Smooth muscle cell (in vitro differentiated cells): ENCODE data around the gene SYCE3. TPM values are rescaled to one million over a fixed set of nuclear protein-coding genes. Genes with fewer than 3 reads are reported as not detected.

ENCODE experiments used
- DNase-seq: peaks from one replicate; lab custom pipeline; 2025; ENCODE audit not compliant: unreplicated experiment; lab: John Stamatoyannopoulos, UW
- H2AFZ ChIP-seq: fragments of 200-600 bp; sonication (generic); 2 replicates; pipeline ENCODE4 v1.6.0; 2016; ENCODE audit warnings: antibody characterized with exemption, low read depth, mild to moderate bottlenecking
- H3F3A ChIP-seq: fragments of 200-600 bp; sonication (generic); 2 replicates; pipeline ENCODE4 v1.6.0; 2017; ENCODE audit warnings: antibody characterized with exemption, low read depth
- H3K27ac ChIP-seq: fragments of 200-600 bp; sonication (generic); 2 replicates; pipeline ENCODE4 v1.5.1; 2016; ENCODE audit warnings: low read depth, mild to moderate bottlenecking
- H3K27me3 ChIP-seq: fragments of 200-600 bp; sonication (generic); 2 replicates; pipeline ENCODE4 v1.6.1; 2016; ENCODE audit warnings: low read depth, mild to moderate bottlenecking
- H3K36me3 ChIP-seq: fragments of 200-600 bp; sonication (generic); 2 replicates; pipeline ENCODE4 v1.5.1; 2016; ENCODE audit warnings: low read depth
- H3K4me1 ChIP-seq: fragments of 200-600 bp; sonication (generic); 2 replicates; pipeline ENCODE4 v1.5.1; 2016; ENCODE audit warnings: low read depth
- H3K4me2 ChIP-seq: fragments of 200-600 bp; sonication (generic); 2 replicates; pipeline ENCODE4 v1.6.0; 2016; ENCODE audit warnings: mild to moderate bottlenecking
- H3K4me3 ChIP-seq: fragments of 200-600 bp; sonication (generic); 2 replicates; pipeline ENCODE4 v1.5.1; 2016; ENCODE audit warnings: mild to moderate bottlenecking
- H3K79me2 ChIP-seq: fragments of 200-600 bp; sonication (generic); 2 replicates; pipeline ENCODE4 v1.6.0; 2016; ENCODE audit warnings: low read depth, mild to moderate bottlenecking
- H3K9ac ChIP-seq: fragments of 200-600 bp; sonication (generic); 2 replicates; pipeline ENCODE4 v1.6.0; 2016; ENCODE audit warnings: low read depth
- H3K9me3 ChIP-seq: fragments of 200-600 bp; sonication (generic); replicated peaks from 2 replicates; pipeline ENCODE4 v1.5.1; 2016; ENCODE audit warnings: low read depth
- H4K20me1 ChIP-seq: fragments of 200-600 bp; sonication (generic); 2 replicates; pipeline ENCODE4 v1.6.0; 2016; ENCODE audit warnings: low read depth
- CTCF ChIP-seq: fragments of 200-600 bp; sonication (generic); IDR thresholded peaks from 2 replicates; pipeline ENCODE4 v1.5.1; 2017; ENCODE audit warnings: borderline replicate concordance, mild to moderate bottlenecking, antibody characterized with exemption; ENCODE audit not compliant: insufficient read depth, poor library complexity, severe bottlenecking
- WGBS: methylation state at CpG from one replicate; pipeline ENCODE4 v1.1.7; 2016; ENCODE audit warnings: low lambda C conversion rate; 5-methylcytosine and 5-hydroxymethylcytosine counted together
- polyA plus RNA-seq: library from polyadenylated mRNA; unstranded; fragments of >200 nt; fragmentation: Nextera tagmentation; extraction: Ambion mirVana; gene quantifications from 2 replicates; pipeline ENCODE4 v1.2.1, GENCODE V29; 2016
- total RNA-seq: library from RNA; depleted of rRNA; stranded (reverse); fragments of >200 nt; gene quantifications from 2 replicates; pipeline ENCODE4 v1.2.3, GENCODE V29; 2014

Gene SYCE3
- total and polyA plus RNA-seq, 2 experiments from 2014 or later = not detected

GRCh38 chr22:50523458-50523805, 39.3 kb downstream of the SYCE3 start:
- WGBS = 96% methylated on average over 16 of the region's 16 CpGs
- no peaks in the 10 kb centered on the region for H3K36me3 ChIP-seq
- no peaks in the 10 kb centered on the region for H3K9me3 ChIP-seq
- no peaks in the 10 kb centered on the region for H3K4me1 ChIP-seq
- peaks cover 26% of the 10 kb centered on the region for H3F3A ChIP-seq
- no peak overlapping the region for H3K4me3 ChIP-seq
- no peak overlapping the region for H3K27ac ChIP-seq
- H3K27me3 ChIP-seq = no peaks in the 10 kb centered on the region
- H3K79me2 ChIP-seq = peaks cover 10% of the 10 kb centered on the region
- DNase-seq = no peak
- no peak overlapping the region for H3K9ac ChIP-seq
- TF ChIP-seq CTCF = no peak
- peaks cover 24% of the 10 kb centered on the region for H4K20me1 ChIP-seq
- no peak overlapping the region for H2AFZ ChIP-seq
- H3K4me2 ChIP-seq = no peak overlapping the region

- no peaks in the 10 kb centered on the region for H3K9me3 ChIP-seq
- no peaks in the 10 kb centered on the region for H3K27me3 ChIP-seq
- H3K4me1 ChIP-seq = no peaks in the 10 kb centered on the region
- WGBS = 94% methylated on average over 22 of the region's 22 CpGs
- H3K36me3 ChIP-seq = no peaks in the 10 kb centered on the region
- peaks cover 10% of the 10 kb centered on the region for H3K79me2 ChIP-seq
- DNase-seq = no peak
- no peak overlapping the region for H2AFZ ChIP-seq
- H3F3A ChIP-seq = peaks cover 21% of the 10 kb centered on the region
- H3K27ac ChIP-seq = no peak overlapping the region
- no peak overlapping the region for H3K4me3 ChIP-seq
- no peak overlapping the region for H3K4me2 ChIP-seq
- H3K9ac ChIP-seq = no peak overlapping the region
- H4K20me1 ChIP-seq = peaks cover 19% of the 10 kb centered on the region
- no peak for TF ChIP-seq CTCF
Measured at GRCh38 chr22:50522806-50523438, 39.8 kb downstream of the SYCE3 start.

- TF ChIP-seq CTCF = no peak
- H3K4me3 ChIP-seq = no peak overlapping the region
- WGBS = 92% methylated on average over 14 of the region's 15 CpGs
- no peak overlapping the region for H2AFZ ChIP-seq
- H3K36me3 ChIP-seq = no peaks in the 10 kb centered on the region
- no peak overlapping the region for H3K9ac ChIP-seq
- peaks cover 10% of the 10 kb centered on the region for H3K79me2 ChIP-seq
- no peak overlapping the region for H3K27ac ChIP-seq
- no peak for DNase-seq
- no peaks in the 10 kb centered on the region for H3K9me3 ChIP-seq
- no peaks in the 10 kb centered on the region for H3K27me3 ChIP-seq
- peaks cover 17% of the 10 kb centered on the region for H4K20me1 ChIP-seq
- no peak overlapping the region for H3K4me2 ChIP-seq
- H3F3A ChIP-seq = peaks cover 17% of the 10 kb centered on the region
- no peaks in the 10 kb centered on the region for H3K4me1 ChIP-seq
Measured at GRCh38 chr22:50522208-50522805, 40.4 kb downstream of the SYCE3 start.

- no peaks in the 10 kb centered on the region for H3K36me3 ChIP-seq
- no peak for TF ChIP-seq CTCF
- H3K4me3 ChIP-seq = no peak overlapping the region
- H3F3A ChIP-seq = peaks cover 11% of the 10 kb centered on the region
- H3K4me1 ChIP-seq = no peaks in the 10 kb centered on the region
- WGBS = 97% methylated on average over 10 of the region's 10 CpGs
- H3K9ac ChIP-seq = no peak overlapping the region
- no peak overlapping the region for H2AFZ ChIP-seq
- H3K27me3 ChIP-seq = no peaks in the 10 kb centered on the region
- H3K27ac ChIP-seq = no peak overlapping the region
- H3K79me2 ChIP-seq = peaks cover 10% of the 10 kb centered on the region
- no peaks in the 10 kb centered on the region for H3K9me3 ChIP-seq
- H4K20me1 ChIP-seq = peaks cover 17% of the 10 kb centered on the region
- DNase-seq = no peak
- no peak overlapping the region for H3K4me2 ChIP-seq
Measured at GRCh38 chr22:50521710-50522109, 41.0 kb downstream of the SYCE3 start.
